Osteoblast (primary cell): ENCODE data around the gene INAFM2. TPM values are rescaled to one million over a fixed set of nuclear protein-coding genes. Genes with fewer than 3 reads are reported as not detected.

Experiments used
- DNase-seq: peaks from one replicate; pipeline ENCODE4 v3.0.0; 2011; ENCODE audit warnings: low spot score, mixed read lengths; ENCODE audit not compliant: insufficient read length; ENCODE audit errors: missing footprints
- H2AFZ ChIP-seq: 2 replicates; pipeline ENCODE4 v1.6.0; 2011; ENCODE audit warnings: mild to moderate bottlenecking, low read length
- H3K27ac ChIP-seq: 2 replicates; pipeline ENCODE4 v1.5.1; 2011; ENCODE audit warnings: mild to moderate bottlenecking, low read depth, low read length, moderate library complexity
- H3K27me3 ChIP-seq: 2 replicates; pipeline ENCODE4 v1.6.0; 2012; ENCODE audit warnings: mild to moderate bottlenecking, control low read depth, inconsistent platforms, low read length, moderate library complexity; ENCODE audit not compliant: insufficient read depth
- H3K36me3 ChIP-seq: 2 replicates; pipeline ENCODE4 v1.5.1; 2011; ENCODE audit warnings: mild to moderate bottlenecking, low read length, control low read depth, moderate library complexity; ENCODE audit not compliant: insufficient read depth
- H3K4me1 ChIP-seq: 2 replicates; pipeline ENCODE4 v1.5.1; 2011; ENCODE audit warnings: mild to moderate bottlenecking, low read length, control low read depth, moderate library complexity; ENCODE audit not compliant: insufficient read depth
- H3K4me2 ChIP-seq: 2 replicates; pipeline ENCODE4 v1.6.0; 2011; ENCODE audit warnings: mild to moderate bottlenecking, low read length; ENCODE audit not compliant: insufficient read depth
- H3K4me3 ChIP-seq: fragments of 200-600 bp; sonication (generic); 3 replicates; pipeline ENCODE4 v1.5.1; 2012; ENCODE audit warnings: mild to moderate bottlenecking, low read length, inconsistent platforms; ENCODE audit not compliant: insufficient read depth
- H3K79me2 ChIP-seq: 2 replicates; pipeline ENCODE4 v1.6.0; 2012; ENCODE audit warnings: mild to moderate bottlenecking, low read length, control low read depth, inconsistent platforms; ENCODE audit not compliant: insufficient read depth
- H3K9me3 ChIP-seq: 2 replicates; pipeline ENCODE4 v1.5.1; 2011; ENCODE audit warnings: low read depth, low read length, control low read depth
- H4K20me1 ChIP-seq: 2 replicates; pipeline ENCODE4 v1.6.0; 2012; ENCODE audit warnings: mild to moderate bottlenecking, low read length, control low read depth; ENCODE audit not compliant: insufficient read depth
- total RNA-seq: library from RNA; depleted of rRNA; stranded (reverse); fragments of >200 nt; gene quantifications from 2 replicates; pipeline ENCODE4 v1.2.3, GENCODE V29; 2012
- TF ChIP-seq, protein P1 (sequence below): IDR thresholded peaks from 2 replicates; pipeline ENCODE4 v1.5.1; 2011; ENCODE audit warnings: mild to moderate bottlenecking, low read depth, low read length, moderate library complexity; ENCODE audit errors: extremely low read depth

The INAFM2 gene
- total RNA-seq, 1 donor, result 17.7 TPM

DNA sequence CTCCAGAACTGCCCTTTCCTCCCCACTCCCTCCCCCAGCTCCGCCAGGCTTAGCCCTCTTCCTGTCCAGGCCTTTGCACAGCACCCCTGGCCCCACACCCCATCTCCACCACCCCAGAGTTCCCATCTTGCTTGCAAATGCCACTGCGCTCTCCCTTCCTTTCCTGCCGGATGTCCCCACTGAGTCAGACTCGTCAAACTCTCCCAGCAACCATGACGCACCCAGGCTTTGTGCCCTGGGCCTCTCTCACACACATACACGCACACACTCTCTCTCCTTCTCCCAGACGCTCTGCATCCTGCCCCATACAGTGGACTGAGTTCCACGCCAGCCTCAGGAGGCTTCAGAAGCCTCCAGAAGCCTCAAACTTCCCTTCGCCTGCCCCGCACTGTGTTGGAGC, 20.0 kb downstream of the INAFM2 start:
- DNase-seq, result peak; percentile 97
- H3K4me1 ChIP-seq, result peaks cover 57% of the 10 kb centered on the region
- TF ChIP-seq, protein P1, sequence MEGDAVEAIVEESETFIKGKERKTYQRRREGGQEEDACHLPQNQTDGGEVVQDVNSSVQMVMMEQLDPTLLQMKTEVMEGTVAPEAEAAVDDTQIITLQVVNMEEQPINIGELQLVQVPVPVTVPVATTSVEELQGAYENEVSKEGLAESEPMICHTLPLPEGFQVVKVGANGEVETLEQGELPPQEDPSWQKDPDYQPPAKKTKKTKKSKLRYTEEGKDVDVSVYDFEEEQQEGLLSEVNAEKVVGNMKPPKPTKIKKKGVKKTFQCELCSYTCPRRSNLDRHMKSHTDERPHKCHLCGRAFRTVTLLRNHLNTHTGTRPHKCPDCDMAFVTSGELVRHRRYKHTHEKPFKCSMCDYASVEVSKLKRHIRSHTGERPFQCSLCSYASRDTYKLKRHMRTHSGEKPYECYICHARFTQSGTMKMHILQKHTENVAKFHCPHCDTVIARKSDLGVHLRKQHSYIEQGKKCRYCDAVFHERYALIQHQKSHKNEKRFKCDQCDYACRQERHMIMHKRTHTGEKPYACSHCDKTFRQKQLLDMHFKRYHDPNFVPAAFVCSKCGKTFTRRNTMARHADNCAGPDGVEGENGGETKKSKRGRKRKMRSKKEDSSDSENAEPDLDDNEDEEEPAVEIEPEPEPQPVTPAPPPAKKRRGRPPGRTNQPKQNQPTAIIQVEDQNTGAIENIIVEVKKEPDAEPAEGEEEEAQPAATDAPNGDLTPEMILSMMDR, result no peak

DNA sequence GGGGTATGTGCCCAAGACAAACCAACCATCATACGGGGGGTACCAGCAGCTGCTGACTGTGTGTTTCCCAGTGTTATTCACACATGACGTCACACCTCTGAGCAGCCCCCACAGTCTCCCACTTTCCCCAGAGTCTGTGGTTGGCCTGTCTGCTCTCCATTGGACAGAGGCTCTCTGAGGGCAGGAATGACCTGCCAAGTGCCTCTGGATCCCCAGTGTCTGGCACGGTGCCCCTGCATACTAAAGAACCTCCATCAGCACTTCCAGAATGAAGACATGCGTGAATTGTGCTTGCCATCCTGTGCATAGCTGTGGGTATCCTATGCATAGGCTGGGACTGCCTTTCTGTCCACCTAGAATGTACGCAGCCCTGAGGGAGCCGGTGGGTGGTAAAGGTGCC, 20.7 kb downstream of the INAFM2 start:
- H3K9me3 ChIP-seq, result no peaks in the 10 kb centered on the region

More for the DNA sequence above, 20.0 kb downstream of the INAFM2 start:
- Histone ChIP-seq H3K79me2 (peaks cover 13% of the 10 kb centered on the region), H3K36me3 (no peaks in the 10 kb centered on the region), H3K4me2 (peak overlapping the region; percentile 44), H3K27ac (peak overlapping the region; percentile 99), H3K27me3 (no peaks in the 10 kb centered on the region), H4K20me1 (no peaks in the 10 kb centered on the region), H3K9me3 (no peaks in the 10 kb centered on the region), H2AFZ (peak overlapping the region; percentile 66), H3K4me3 (peak overlapping the region; percentile 11)

DNA sequence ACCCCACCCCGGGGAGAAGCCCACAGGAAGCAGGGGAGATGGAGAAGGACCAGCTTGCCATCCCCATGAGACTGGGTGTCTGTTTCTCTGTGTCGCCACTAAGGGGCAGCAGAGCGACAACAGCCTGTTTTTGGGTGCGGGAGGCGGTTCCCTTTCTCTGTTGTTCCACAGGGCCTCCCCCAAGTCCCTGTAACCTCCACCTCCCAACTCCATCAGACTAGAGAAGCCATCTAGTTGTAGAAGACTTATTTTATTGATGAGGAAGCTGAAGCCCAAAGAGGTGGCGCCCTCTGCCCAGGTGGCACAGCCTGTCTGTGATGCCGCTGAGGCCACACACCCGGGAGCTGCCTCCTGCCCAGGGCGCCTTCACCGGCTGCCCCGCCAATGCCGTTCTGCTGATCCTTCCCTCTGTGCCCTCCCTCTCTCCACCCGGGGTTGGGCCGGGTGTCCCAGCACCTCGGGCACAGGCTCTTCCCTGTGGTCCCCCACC, 21.2 kb downstream of the INAFM2 start:
- H3K27ac ChIP-seq, result peak overlapping the region; percentile 99
- no peak overlapping the region for H3K4me2 ChIP-seq
- H2AFZ ChIP-seq, result peak overlapping the region; percentile 60
- TF ChIP-seq, protein P1, result peak; percentile 72
- H3K36me3 ChIP-seq, result no peaks in the 10 kb centered on the region
- DNase-seq, result peak; percentile 97
- no peak overlapping the region for H3K4me3 ChIP-seq
- peaks cover 4% of the 10 kb centered on the region for H3K79me2 ChIP-seq
- H3K27me3 ChIP-seq, result no peaks in the 10 kb centered on the region
- H4K20me1 ChIP-seq, result no peaks in the 10 kb centered on the region
- H3K4me1 ChIP-seq, result peaks cover 45% of the 10 kb centered on the region
- H3K9me3 ChIP-seq, result no peaks in the 10 kb centered on the region

More for the DNA sequence above, 20.7 kb downstream of the INAFM2 start:
- TF ChIP-seq, protein P1, result no peak
- no peak for DNase-seq
- H4K20me1 ChIP-seq, result no peaks in the 10 kb centered on the region
- peaks cover 50% of the 10 kb centered on the region for H3K4me1 ChIP-seq
- no peaks in the 10 kb centered on the region for H3K27me3 ChIP-seq
- H3K79me2 ChIP-seq, result peaks cover 9% of the 10 kb centered on the region
- H2AFZ ChIP-seq, result no peak overlapping the region
- no peak overlapping the region for H3K4me3 ChIP-seq
- peak overlapping the region; percentile 99 for H3K27ac ChIP-seq
- H3K4me2 ChIP-seq, result peak overlapping the region; percentile 44
- no peaks in the 10 kb centered on the region for H3K36me3 ChIP-seq

DNA sequence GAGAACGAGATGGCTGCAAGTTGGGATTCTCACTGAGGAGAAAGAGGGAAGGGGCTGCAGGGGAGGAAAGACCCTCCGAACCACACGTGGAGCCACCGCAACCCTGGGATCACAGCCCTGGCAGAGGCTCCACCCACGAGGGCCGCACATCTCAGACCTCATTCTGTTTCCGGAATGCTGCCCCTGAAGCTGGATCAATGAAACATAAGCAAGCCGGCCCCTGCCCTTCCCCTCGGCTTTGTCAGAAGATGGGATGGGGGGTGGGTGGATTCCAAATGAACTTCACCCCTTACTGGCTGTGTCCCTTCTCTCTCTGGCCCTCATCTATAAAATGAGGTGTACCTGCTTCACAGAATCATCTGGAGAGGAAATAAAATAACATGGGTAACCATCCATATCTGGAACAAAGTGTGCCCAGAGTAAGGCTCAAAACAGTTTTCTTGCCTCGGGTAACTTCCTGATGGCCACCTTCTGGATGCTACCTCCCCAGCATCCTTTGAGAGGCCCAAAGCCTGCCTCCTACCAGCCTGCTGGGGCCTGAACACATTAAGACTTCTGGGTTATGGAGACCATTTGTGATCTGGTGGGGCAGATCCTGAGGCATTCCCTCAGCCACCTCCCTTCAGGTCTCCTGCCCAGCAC, 21.9 kb downstream of the INAFM2 start:
- H3K4me2 ChIP-seq, result no peak overlapping the region
- H3K36me3 ChIP-seq, result no peaks in the 10 kb centered on the region
- no peaks in the 10 kb centered on the region for H3K79me2 ChIP-seq
- H3K4me3 ChIP-seq, result no peak overlapping the region
- peak overlapping the region; percentile 99 for H3K27ac ChIP-seq
- no peaks in the 10 kb centered on the region for H4K20me1 ChIP-seq
- H2AFZ ChIP-seq, result no peak overlapping the region
- H3K4me1 ChIP-seq, result peaks cover 39% of the 10 kb centered on the region
- no peak for DNase-seq
- H3K27me3 ChIP-seq, result no peaks in the 10 kb centered on the region
- no peaks in the 10 kb centered on the region for H3K9me3 ChIP-seq
- TF ChIP-seq, protein P1, result no peak
